HCT116 (cell line): Measurements from ENCODE around the gene MAL. TPM values are rescaled to one million over a fixed set of nuclear protein-coding genes. Genes with fewer than 3 reads are reported as not detected.
"Not testable (repeated sequence)": the region's sequence is repeated elsewhere in the genome, so short reads cannot be mapped to it uniquely, and the experiment has no call there.

Experiments used
- ATAC-seq: fragments of 200-7000 bp; cut with Tn5 transposase; 2 replicates; pipeline ENCODE4 v1.9.1; 2020; ENCODE audit warnings: mild to moderate bottlenecking, moderate library complexity
- BruUV-seq: library from RNA; stranded (reverse); fragments of 400-500 nt; replicated peaks from 2 replicates; lab custom pipeline; 2021; lab: Mats Ljungman, UMichigan
- CTCF ChIA-PET: fragments of 300-600 bp; sonication (Branson Sonifier 250); formaldehyde crosslinking; loops from one replicate; lab custom pipeline; 2021; ENCODE audit warnings: antibody characterized with exemption; lab: Charles Lee
- POLR2A ChIA-PET: fragments of 300-600, 350-600 bp; sonication (Branson Sonifier 250); formaldehyde crosslinking; loops from one replicate; lab custom pipeline; 2021; ENCODE audit warnings: antibody characterized with exemption; lab: Charles Lee
- RAD21 ChIA-PET, 2 experiments: fragments of 300-600 bp; sonication (Branson Sonifier 250); formaldehyde crosslinking; loops; one replicate each; lab custom pipeline; 2023; ENCODE audit warnings: low total read pairs in 2 of 2; ENCODE audit not compliant: uncharacterized antibody in 2 of 2, unreplicated experiment in 2 of 2, low non-redundant PET in 1 of 2; lab: Charles Lee
- DNase-seq: peaks from one replicate; pipeline ENCODE4 v3.0.0-alpha.2; 2010; ENCODE audit warnings: low read depth, low spot score
- H2AFZ ChIP-seq: fragments of 200-600 bp; shearing (Covaris generic), sonication (generic); 2 replicates; pipeline ENCODE4 v1.6.1; 2017; ENCODE audit warnings: low read depth, mixed run types, mixed read lengths, antibody characterized with exemption, low read length; ENCODE audit not compliant: poor library complexity, severe bottlenecking
- H3K27ac ChIP-seq: 2 replicates; pipeline ENCODE4 v1.5.1; 2012; ENCODE audit warnings: low read depth, low read length
- H3K27me3 ChIP-seq: fragments of 200-600 bp; sonication (generic); 2 replicates; pipeline ENCODE4 v1.6.1; 2016; ENCODE audit warnings: mixed run types, low read length, mixed read lengths; ENCODE audit not compliant: insufficient read depth
- H3K36me3 ChIP-seq, 2 experiments: fragments of 200-500 bp in 1 of 2; fragments of 200-600 bp in 1 of 2; sonication (Bioruptor generic) in 1 of 2; sonication (generic) in 1 of 2; 2 replicates each; pipeline versions ENCODE4 v1.5.1 to v1.6.1; 2014 to 2016; ENCODE audit warnings: low read length in 2 of 2, inconsistent platforms in 1 of 2, mixed read lengths in 1 of 2, mixed run types in 1 of 2; ENCODE audit not compliant: insufficient read depth in 2 of 2, control insufficient read depth in 1 of 2
- H3K4me1 ChIP-seq, 2 experiments: fragments of 200-600 bp in 1 of 2; sonication (generic) in 1 of 2; 2 replicates each; pipeline versions ENCODE4 v1.5.1 to v1.6.1; 2012 to 2017; ENCODE audit warnings: low read length in 2 of 2, inconsistent platforms in 1 of 2, mild to moderate bottlenecking in 1 of 2, mixed read lengths in 1 of 2, mixed run types in 1 of 2, moderate library complexity in 1 of 2; ENCODE audit not compliant: insufficient read depth in 2 of 2, control insufficient read depth in 1 of 2
- H3K4me2 ChIP-seq: fragments of 200-600 bp; sonication (generic); 2 replicates; pipeline ENCODE4 v1.6.1; 2017; ENCODE audit warnings: mixed run types, low read length, mixed read lengths
- H3K4me3 ChIP-seq, 2 experiments: fragments of 200-600 bp in 1 of 2; sonication (generic) in 1 of 2; replicated peaks in 1 of 2; 2 replicates each; pipeline ENCODE4 v1.5.1; 2011 to 2016; ENCODE audit warnings: low read length in 2 of 2, control low read depth in 1 of 2, low read depth in 1 of 2, mild to moderate bottlenecking in 1 of 2, mixed read lengths in 1 of 2, mixed run types in 1 of 2
- H3K79me2 ChIP-seq: fragments of 200-600 bp; sonication (generic); 2 replicates; pipeline ENCODE4 v1.6.1; 2017; ENCODE audit warnings: mild to moderate bottlenecking, mixed run types, low read length, moderate library complexity, mixed read lengths; ENCODE audit not compliant: insufficient read depth
- H3K9ac ChIP-seq: fragments of 200-600 bp; sonication (generic); 2 replicates; pipeline ENCODE4 v1.6.1; 2016; ENCODE audit warnings: low read length, mixed read lengths
- H3K9me2 ChIP-seq: fragments of 200-600 bp; sonication (generic), shearing (Covaris generic); 2 replicates; pipeline ENCODE4 v1.6.1; 2017; ENCODE audit warnings: mixed run types, mild to moderate bottlenecking, moderate library complexity; ENCODE audit not compliant: insufficient read depth
- H3K9me3 ChIP-seq, 2 experiments: fragments of 200-500 bp in 1 of 2; fragments of 200-600 bp in 1 of 2; sonication (Bioruptor generic) in 1 of 2; sonication (generic) in 1 of 2; 2 replicates each; pipeline ENCODE4 v1.6.1; 2014 to 2017; ENCODE audit warnings: low read length in 2 of 2, mixed read lengths in 2 of 2, inconsistent platforms in 1 of 2, low read depth in 1 of 2, mild to moderate bottlenecking in 1 of 2, mixed run types in 1 of 2, moderate library complexity in 1 of 2; ENCODE audit not compliant: control insufficient read depth in 1 of 2, insufficient read depth in 1 of 2
- H4K20me1 ChIP-seq: fragments of 200-600 bp; sonication (generic), shearing (Covaris generic); 2 replicates; pipeline ENCODE4 v1.6.1; 2017; ENCODE audit warnings: mixed run types, mild to moderate bottlenecking, moderate library complexity; ENCODE audit not compliant: insufficient read depth
- EZH2phosphoT487 ChIP-seq: fragments of 200-600 bp; IDR thresholded peaks from 2 replicates; pipeline ENCODE4 v1.6.1; 2018; ENCODE audit warnings: antibody characterized with exemption, borderline replicate concordance
- JUND ChIP-seq: IDR thresholded peaks from 2 replicates; pipeline ENCODE4 v1.6.1; 2012
- YY1 ChIP-seq: IDR thresholded peaks from 2 replicates; pipeline ENCODE4 v1.6.1; 2011; ENCODE audit warnings: low read length, low read depth, moderate library complexity, mild to moderate bottlenecking; ENCODE audit not compliant: insufficient replicate concordance; ENCODE audit errors: extremely low read depth
- ZNF274 ChIP-seq: fragments of 200-500 bp; sonication (Bioruptor generic); IDR thresholded peaks from 2 replicates; pipeline ENCODE4 v1.6.1; 2014; ENCODE audit warnings: mild to moderate bottlenecking, low read depth, low read length, inconsistent platforms
- intact Hi-C: fragments of 100-400 bp; cut with micrococcal nuclease; formaldehyde crosslinking; loops from 2 replicates; pipeline ENCODE4 v1.10.0; 2022
- total RNA-seq: library from RNA; stranded (reverse); gene quantifications from one replicate; pipeline ENCODE4 v1.2.1, GENCODE V29; 2021; ENCODE audit not compliant: unreplicated experiment
- TF ChIP-seq, protein P1 (sequence below): IDR thresholded peaks from 2 replicates; pipeline ENCODE4 v1.6.1; 2012

MAL gene
- total RNA-seq, 1 experiment from 2014 or later: not detected

DNA sequence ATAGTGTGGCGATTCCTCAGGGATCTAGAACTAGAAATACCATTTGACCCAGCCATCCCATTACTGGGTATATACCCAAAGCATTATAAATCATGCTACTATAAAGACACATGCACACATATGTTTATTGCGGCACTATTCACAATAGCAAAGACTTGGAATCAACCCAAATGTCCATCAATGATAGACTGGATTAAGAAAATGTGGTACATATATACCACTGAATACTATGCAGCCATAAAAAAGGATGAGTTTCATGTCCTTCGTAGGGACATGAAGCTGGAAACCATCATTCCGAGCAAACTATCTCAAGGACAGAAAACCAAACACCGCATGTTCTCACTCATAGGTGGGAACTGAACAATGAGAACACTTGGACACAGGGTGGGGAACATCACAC is 72.8 kb downstream of the MAL start:
- RAD21 ChIA-PET, intact Hi-C loops, H3K4me2 ChIP-seq, H3K4me3 ChIP-seq, H3K4me1 ChIP-seq, H3K27me3 ChIP-seq, H3K9me3 ChIP-seq, ATAC-seq, H3K9me2 ChIP-seq, BruUV-seq, H3K9ac ChIP-seq, H4K20me1 ChIP-seq, H3K27ac ChIP-seq, POLR2A ChIA-PET, CTCF ChIA-PET, DNase-seq, H2AFZ ChIP-seq: not testable (repeated sequence)
- peaks cover 17% of the 10 kb centered on the region for H3K79me2 ChIP-seq
- H3K36me3 ChIP-seq: peaks cover 15 to 21% of the 10 kb centered on the region in 2 experiments; a peak in 3 of 4 replicates

DNA sequence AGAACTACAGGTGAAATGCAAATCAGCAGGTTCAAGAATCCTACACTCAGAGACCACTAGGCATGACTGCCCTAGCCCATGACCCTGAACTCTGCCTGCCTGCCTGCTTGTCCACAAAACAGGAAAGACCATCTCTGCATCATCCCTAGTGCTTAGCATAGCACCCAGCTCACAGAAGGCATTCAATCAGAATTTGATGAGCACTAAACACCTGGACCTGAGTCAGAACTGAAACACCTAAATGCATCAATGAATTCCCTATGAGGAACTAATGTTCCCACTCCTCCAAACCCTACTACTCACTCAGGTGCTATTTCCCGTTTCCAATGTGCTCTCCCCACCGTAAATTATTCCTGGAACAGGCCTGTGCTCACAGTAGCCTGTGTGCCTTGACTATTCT is 74.4 kb downstream of the MAL start:
- H3K4me2 ChIP-seq: no peak overlapping the region
- H3K9ac ChIP-seq: no peak overlapping the region
- H3K27me3 ChIP-seq: no peaks in the 10 kb centered on the region
- BruUV-seq: no TSS peak
- H3K27ac ChIP-seq: no peak overlapping the region
- no peak for TF ChIP-seq EZH2phosphoT487
- no peak for TF ChIP-seq ZNF274
- TF ChIP-seq JUND: no peak
- TF ChIP-seq, protein P1, sequence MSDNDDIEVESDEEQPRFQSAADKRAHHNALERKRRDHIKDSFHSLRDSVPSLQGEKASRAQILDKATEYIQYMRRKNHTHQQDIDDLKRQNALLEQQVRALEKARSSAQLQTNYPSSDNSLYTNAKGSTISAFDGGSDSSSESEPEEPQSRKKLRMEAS: no peak
- no peak for TF ChIP-seq YY1
- TF ChIP-seq, all 23 proteins: peak for 0
- ChIA-PET CTCF (no interaction called here), RAD21 (no interaction called here), POLR2A (no interaction called here)
- Histone ChIP-seq H3K9me2 (no peaks in the 10 kb centered on the region), H3K79me2 (peaks cover 12% of the 10 kb centered on the region), H3K36me3 (peaks cover 20 to 31% of the 10 kb centered on the region in 2 experiments; a peak in 3 of 4 replicates), H3K4me3 (no peak overlapping the region), H3K4me1 (no peaks in the 10 kb centered on the region), H4K20me1 (peaks cover 4% of the 10 kb centered on the region; the same call in 1 of the 2 replicates), H3K9me3 (no peaks in the 10 kb centered on the region), H2AFZ (no peak overlapping the region)
- no peak for DNase-seq
- intact Hi-C loops: no loop called here
- ATAC-seq: no peak

Other genes starting within 250 kb of the MAL start
- not detected for gene TEKT4, start 154.3 kb upstream of the MAL start, total RNA-seq
- 70.6 TPM for gene MRPS5, start 96.1 kb downstream of the MAL start, total RNA-seq
- 8.5 TPM for gene ZNF514, start 134.1 kb downstream of the MAL start, total RNA-seq
- gene ZNF2, start 140.1 kb downstream of the MAL start, total RNA-seq: 3.4 TPM
- gene ZNF892, start 181.8 kb downstream of the MAL start, total RNA-seq: 0.27 TPM
- 11.9 TPM for gene PROM2, start 248.7 kb downstream of the MAL start, total RNA-seq